Activated CD4-positive, alpha-beta T cell treated with anti-CD3 and anti-CD28 coated beads, Interleukin-2, amount 10 ng/mL, durations not matched to agents 7 days and 5 days (primary cell): ENCODE results near the gene APMAP. TPM values are rescaled to one million over a fixed set of nuclear protein-coding genes. Genes with fewer than 3 reads are reported as not detected.

ENCODE experiments used
- CTCF ChIA-PET: fragments of 350-600 bp; sonication (Branson Sonifier 250); formaldehyde crosslinking; loops from one replicate; lab custom pipeline; 2021; ENCODE audit warnings: antibody characterized with exemption; lab: Charles Lee
- POLR2A ChIA-PET: fragments of 350-600 bp; sonication (Branson Sonifier 250); formaldehyde crosslinking; loops from one replicate; lab custom pipeline; 2021; ENCODE audit warnings: antibody characterized with exemption; lab: Charles Lee
- DNase-seq: peaks from one replicate; pipeline ENCODE4 v3.0.0-alpha.2; 2020
- H3K27ac Mint-ChIP-seq: one replicate; pipeline ENCODE4 v1.8.0; 2021; ENCODE audit warnings: mild to moderate bottlenecking, moderate library complexity, mixed read lengths
- H3K27me3 Mint-ChIP-seq: one replicate; pipeline ENCODE4 v1.8.0; 2021; ENCODE audit warnings: mixed read lengths
- H3K36me3 Mint-ChIP-seq: one replicate; pipeline ENCODE4 v1.8.0; 2021; ENCODE audit warnings: low read depth, mixed read lengths
- H3K4me1 Mint-ChIP-seq: one replicate; pipeline ENCODE4 v1.8.0; 2021; ENCODE audit warnings: mixed read lengths
- H3K4me3 Mint-ChIP-seq: one replicate; pipeline ENCODE4 v1.8.0; 2021; ENCODE audit warnings: mild to moderate bottlenecking, moderate library complexity, mixed read lengths
- H3K9me3 Mint-ChIP-seq: one replicate; pipeline ENCODE4 v1.8.0; 2021; ENCODE audit warnings: mixed read lengths
- total RNA-seq, 2 experiments: library from RNA; stranded (reverse); gene quantifications; one replicate each; pipeline ENCODE4 v1.2.3, GENCODE V29; 2021

APMAP gene
- total RNA-seq, 2 experiments from 2014 or later, result 38.7 to 41.3 TPM

DNA sequence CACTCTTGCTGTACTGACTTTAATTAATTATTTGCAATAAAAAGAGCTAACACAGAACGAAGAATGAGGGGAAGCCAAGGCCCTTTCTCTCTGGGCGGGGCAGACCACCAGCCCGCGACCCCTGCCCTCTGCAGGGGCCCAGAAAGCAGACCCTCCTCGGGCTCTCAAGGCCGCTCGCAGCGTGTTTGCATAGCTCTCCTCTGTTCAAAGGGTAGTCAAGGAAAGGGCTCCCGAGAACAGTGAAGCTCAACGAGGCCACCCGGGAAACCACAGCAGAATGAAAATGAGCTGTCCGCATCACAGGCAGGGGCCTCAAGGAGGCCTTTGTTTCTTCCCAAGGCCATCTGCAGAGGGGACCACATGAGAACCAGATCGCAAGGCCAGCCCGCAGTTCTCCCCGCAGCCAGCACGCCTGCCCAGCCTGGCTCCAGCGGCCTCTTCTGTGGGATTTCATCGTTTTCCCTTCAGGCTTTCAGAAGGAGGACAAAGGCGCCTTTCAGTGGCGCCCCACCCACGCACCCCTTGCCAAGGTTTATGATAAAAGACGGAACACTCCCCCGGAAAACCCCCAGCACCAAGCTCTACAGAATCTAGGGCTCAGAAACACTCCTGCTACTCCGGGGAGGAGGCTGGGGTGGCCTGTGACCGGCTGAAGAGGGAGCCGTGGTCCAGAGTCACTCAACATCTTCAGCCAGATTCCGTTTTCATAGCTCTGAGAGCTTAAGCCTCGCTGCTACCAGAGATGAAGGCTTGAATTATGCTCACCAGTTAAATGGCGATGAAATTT lies 40.1 kb upstream of the APMAP start:
- ChIA-PET CTCF (interaction anchor here (1.1 to 1.3 kb wide), 3 partner anchors 18 to 102 kb away, joined by 3 to 4 read pairs (median 3); no protein-coding TSS in a partner anchor), POLR2A (interaction anchor here (1.1 kb wide), 1 partner anchor 23 kb away, joined by 4 read pairs; no protein-coding TSS in a partner anchor)
- Mint-ChIP-seq H3K36me3 (peaks cover 8% of the 10 kb centered on the region), H3K4me3 (no peak overlapping the region), H3K27me3 (no peaks in the 10 kb centered on the region), H3K27ac (no peak overlapping the region), H3K4me1 (peaks cover 27% of the 10 kb centered on the region), H3K9me3 (no peaks in the 10 kb centered on the region)
- no peak for DNase-seq

DNA sequence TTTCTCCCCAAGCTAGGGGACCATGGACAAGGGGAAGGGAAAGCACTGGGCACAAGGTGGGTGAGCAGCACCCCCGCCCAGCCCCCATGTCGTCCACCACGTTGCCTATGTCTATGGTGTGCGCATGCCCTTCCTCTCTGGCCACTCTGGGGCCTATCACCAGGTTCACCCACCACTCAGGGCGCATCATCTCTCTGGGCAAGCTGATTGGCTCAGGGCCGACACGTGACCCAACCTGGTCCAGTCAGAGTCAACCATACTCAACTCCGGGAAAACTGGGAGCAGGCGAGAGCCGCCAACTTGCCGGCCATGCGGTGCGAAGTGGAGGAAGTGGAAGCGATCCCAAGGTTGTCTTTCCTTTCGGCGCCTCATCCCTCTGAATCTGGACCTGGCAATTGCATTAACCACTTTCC lies 39.5 kb upstream of the APMAP start:
- H3K27ac Mint-ChIP-seq, result no peak overlapping the region
- ChIA-PET CTCF (interaction anchor here (1.2 kb wide), 1 partner anchor 101 kb away, joined by 3 read pairs; no protein-coding TSS in a partner anchor), POLR2A (interaction anchor here (1.1 kb wide), 1 partner anchor 23 kb away, joined by 4 read pairs; no protein-coding TSS in a partner anchor)
- H3K9me3 Mint-ChIP-seq, result no peaks in the 10 kb centered on the region
- H3K36me3 Mint-ChIP-seq, result peaks cover 13% of the 10 kb centered on the region
- H3K4me1 Mint-ChIP-seq, result peaks cover 21% of the 10 kb centered on the region
- no peak for DNase-seq
- H3K27me3 Mint-ChIP-seq, result no peaks in the 10 kb centered on the region
- H3K4me3 Mint-ChIP-seq, result no peak overlapping the region

DNA sequence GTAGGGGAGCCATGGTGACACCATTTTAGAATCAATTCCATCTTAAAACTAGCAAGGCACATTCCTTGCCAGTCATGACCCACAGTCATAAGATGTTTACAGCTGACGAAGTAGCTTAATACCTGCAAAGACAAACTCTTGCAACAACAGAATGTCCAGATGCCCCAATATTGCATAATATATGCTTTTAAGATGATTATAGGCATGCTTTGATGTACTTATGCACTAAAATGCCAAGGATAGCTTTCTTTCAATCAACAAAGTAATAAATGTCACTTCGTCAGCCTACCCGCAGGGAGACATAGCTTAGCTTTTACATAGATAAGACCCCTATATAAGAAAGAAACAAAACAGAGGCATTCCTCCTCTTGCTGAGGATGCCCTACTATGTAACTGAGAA lies 38.7 kb upstream of the APMAP start:
- H3K4me1 Mint-ChIP-seq, result peaks cover 12% of the 10 kb centered on the region

GRCh38 chr20:25030649-25031207 lies 38.2 kb upstream of the APMAP start:
- H3K27ac Mint-ChIP-seq, result no peak overlapping the region
- H3K9me3 Mint-ChIP-seq, result no peaks in the 10 kb centered on the region
- H3K4me1 Mint-ChIP-seq, result peaks cover 7% of the 10 kb centered on the region
- ChIA-PET POLR2A (no interaction called here), CTCF (no interaction called here)
- no peaks in the 10 kb centered on the region for H3K27me3 Mint-ChIP-seq
- no peak for DNase-seq
- no peak overlapping the region for H3K4me3 Mint-ChIP-seq
- H3K36me3 Mint-ChIP-seq, result peaks cover 13% of the 10 kb centered on the region

More for the DNA sequence above, 38.7 kb upstream of the APMAP start:
- Mint-ChIP-seq H3K4me3 (no peak overlapping the region), H3K36me3 (peaks cover 13% of the 10 kb centered on the region), H3K9me3 (no peaks in the 10 kb centered on the region), H3K27me3 (no peaks in the 10 kb centered on the region), H3K27ac (no peak overlapping the region)
- DNase-seq, result no peak
- POLR2A ChIA-PET, result no interaction called here
- CTCF ChIA-PET, result interaction anchor here (1.2 kb wide), 1 partner anchor 100 kb away, joined by 3 read pairs; no protein-coding TSS in a partner anchor

DNA sequence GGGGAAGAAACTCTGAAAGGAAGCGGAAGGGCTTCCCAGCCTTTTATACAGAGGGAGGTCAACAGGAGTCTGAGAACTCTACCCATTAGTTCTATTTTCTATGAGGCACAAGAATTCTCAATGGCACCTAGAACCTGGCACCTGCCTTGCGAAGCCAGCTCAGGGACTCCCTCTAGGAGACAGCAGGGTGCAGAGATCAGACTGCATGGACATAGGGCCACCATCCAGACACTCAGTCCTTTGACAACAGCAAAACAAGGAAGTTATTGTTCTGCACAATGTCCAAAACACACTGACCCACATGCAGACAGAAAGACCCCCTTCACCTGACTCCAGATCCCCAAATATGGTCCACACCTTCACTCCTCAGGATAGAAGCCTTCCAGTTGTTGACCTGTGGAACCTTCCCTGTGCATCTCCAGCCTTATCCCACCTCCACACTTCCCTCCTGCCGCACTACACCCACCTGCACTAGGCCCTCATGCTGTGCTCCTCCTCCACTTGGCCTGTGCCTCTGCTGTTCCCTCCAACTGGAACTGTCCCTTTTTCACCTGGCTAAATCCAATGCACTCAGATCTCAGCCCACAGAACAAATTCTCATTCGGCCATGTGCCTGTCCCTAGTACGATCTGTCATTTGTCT lies 37.6 kb upstream of the APMAP start:
- H3K27ac Mint-ChIP-seq, result no peak overlapping the region
- H3K4me1 Mint-ChIP-seq, result peaks cover 1% of the 10 kb centered on the region
- ChIA-PET CTCF (no interaction called here), POLR2A (no interaction called here)
- H3K4me3 Mint-ChIP-seq, result no peak overlapping the region
- peaks cover 13% of the 10 kb centered on the region for H3K36me3 Mint-ChIP-seq
- no peaks in the 10 kb centered on the region for H3K9me3 Mint-ChIP-seq
- H3K27me3 Mint-ChIP-seq, result no peaks in the 10 kb centered on the region
- DNase-seq, result no peak

- no peaks in the 10 kb centered on the region for H3K9me3 Mint-ChIP-seq
- no peaks in the 10 kb centered on the region for H3K4me1 Mint-ChIP-seq
- no peak for DNase-seq
- H3K4me3 Mint-ChIP-seq, result no peak overlapping the region
- CTCF ChIA-PET, result no interaction called here
- POLR2A ChIA-PET, result no interaction called here
- H3K36me3 Mint-ChIP-seq, result peaks cover 13% of the 10 kb centered on the region
- no peak overlapping the region for H3K27ac Mint-ChIP-seq
- no peaks in the 10 kb centered on the region for H3K27me3 Mint-ChIP-seq
These were observed 33.5 kb upstream of the APMAP start for GRCh38 chr20:25025986-25026605.

- ChIA-PET CTCF (interaction anchor here (1.6 kb wide), 1 partner anchor 19 kb away, joined by 3 read pairs; no protein-coding TSS in a partner anchor), POLR2A (no interaction called here)
- no peaks in the 10 kb centered on the region for H3K9me3 Mint-ChIP-seq
- no peak for DNase-seq
- H3K27me3 Mint-ChIP-seq, result no peaks in the 10 kb centered on the region
- no peak overlapping the region for H3K4me3 Mint-ChIP-seq
- H3K4me1 Mint-ChIP-seq, result no peaks in the 10 kb centered on the region
- peaks cover 10% of the 10 kb centered on the region for H3K36me3 Mint-ChIP-seq
- H3K27ac Mint-ChIP-seq, result no peak overlapping the region
These were observed 32.7 kb upstream of the APMAP start for GRCh38 chr20:25025091-25025861.

DNA sequence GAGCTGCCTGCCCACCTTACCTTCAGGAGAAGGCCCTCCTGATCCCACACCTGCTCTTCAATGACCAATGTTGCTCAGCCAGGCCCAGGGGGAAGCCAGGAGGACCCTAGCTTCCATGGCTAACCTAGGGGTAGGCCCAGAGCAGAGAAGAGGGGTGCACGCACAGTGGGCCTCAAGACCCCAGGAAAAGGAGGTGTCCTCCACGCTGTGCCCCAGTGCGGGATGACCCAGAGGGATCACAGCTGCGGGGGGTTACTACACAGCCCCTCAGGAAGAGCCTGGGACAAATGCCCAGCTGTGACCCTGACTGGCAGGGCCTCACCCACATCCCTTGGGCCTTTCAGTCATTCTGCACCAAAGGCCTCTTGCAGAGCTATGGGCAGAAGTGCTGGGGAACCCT lies 31.6 kb upstream of the APMAP start:
- CTCF ChIA-PET, result interaction anchor here (1.6 to 2.6 kb wide), 2 partner anchors 14 to 18 kb away, joined by 3 to 16 read pairs; no protein-coding TSS in a partner anchor
- H3K9me3 Mint-ChIP-seq, result no peaks in the 10 kb centered on the region
- no peaks in the 10 kb centered on the region for H3K4me1 Mint-ChIP-seq
- H3K27ac Mint-ChIP-seq, result no peak overlapping the region
- H3K27me3 Mint-ChIP-seq, result no peaks in the 10 kb centered on the region
- no peak overlapping the region for H3K4me3 Mint-ChIP-seq
- peaks cover 8% of the 10 kb centered on the region for H3K36me3 Mint-ChIP-seq
- DNase-seq, result no peak
- POLR2A ChIA-PET, result no interaction called here

DNA sequence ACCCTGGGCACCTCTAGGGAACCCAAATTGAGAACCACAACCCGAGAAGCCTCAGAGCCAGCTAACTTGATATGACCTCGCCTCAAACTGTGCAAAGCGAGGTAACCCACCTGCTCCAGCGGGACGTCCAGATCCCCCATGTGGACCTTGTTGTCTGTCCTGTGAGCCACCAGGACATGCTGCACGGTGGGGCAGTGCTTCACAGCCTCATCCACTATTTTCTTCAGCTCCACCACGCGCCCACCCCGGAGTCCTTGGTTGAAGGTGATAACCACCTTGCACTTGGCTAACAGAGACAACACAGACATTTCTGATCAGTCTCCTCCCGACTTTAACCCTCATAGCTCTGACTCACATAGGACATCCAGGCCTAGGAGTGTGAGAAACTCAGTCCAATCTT lies 30.8 kb upstream of the APMAP start:
- Mint-ChIP-seq H3K27me3 (no peaks in the 10 kb centered on the region), H3K36me3 (peaks cover 4% of the 10 kb centered on the region), H3K4me3 (no peak overlapping the region), H3K9me3 (no peaks in the 10 kb centered on the region), H3K27ac (no peak overlapping the region), H3K4me1 (no peaks in the 10 kb centered on the region)
- no peak for DNase-seq
- POLR2A ChIA-PET, result no interaction called here
- CTCF ChIA-PET, result interaction anchor here (0.6 to 2.6 kb wide), 2 partner anchors 13 to 427 kb away, joined by 3 to 16 read pairs; no protein-coding TSS in a partner anchor

- no peaks in the 10 kb centered on the region for H3K9me3 Mint-ChIP-seq
- no peak overlapping the region for H3K27ac Mint-ChIP-seq
- no peaks in the 10 kb centered on the region for H3K27me3 Mint-ChIP-seq
- ChIA-PET POLR2A (no interaction called here), CTCF (interaction anchor here (2.6 kb wide), 1 partner anchor 12 kb away, joined by 16 read pairs; no protein-coding TSS in a partner anchor)
- no peaks in the 10 kb centered on the region for H3K4me1 Mint-ChIP-seq
- H3K36me3 Mint-ChIP-seq, result peaks cover 4% of the 10 kb centered on the region
- H3K4me3 Mint-ChIP-seq, result no peak overlapping the region
- no peak for DNase-seq
These were observed 30.1 kb upstream of the APMAP start for GRCh38 chr20:25022680-25023079.

- no peak overlapping the region for H3K4me3 Mint-ChIP-seq
- H3K36me3 Mint-ChIP-seq, result no peaks in the 10 kb centered on the region
- no peaks in the 10 kb centered on the region for H3K4me1 Mint-ChIP-seq
- no peak for DNase-seq
- POLR2A ChIA-PET, result no interaction called here
- H3K9me3 Mint-ChIP-seq, result no peaks in the 10 kb centered on the region
- no peak overlapping the region for H3K27ac Mint-ChIP-seq
- CTCF ChIA-PET, result no interaction called here
- no peaks in the 10 kb centered on the region for H3K27me3 Mint-ChIP-seq
These were observed 28.8 kb upstream of the APMAP start for GRCh38 chr20:25021336-25021735.

DNA sequence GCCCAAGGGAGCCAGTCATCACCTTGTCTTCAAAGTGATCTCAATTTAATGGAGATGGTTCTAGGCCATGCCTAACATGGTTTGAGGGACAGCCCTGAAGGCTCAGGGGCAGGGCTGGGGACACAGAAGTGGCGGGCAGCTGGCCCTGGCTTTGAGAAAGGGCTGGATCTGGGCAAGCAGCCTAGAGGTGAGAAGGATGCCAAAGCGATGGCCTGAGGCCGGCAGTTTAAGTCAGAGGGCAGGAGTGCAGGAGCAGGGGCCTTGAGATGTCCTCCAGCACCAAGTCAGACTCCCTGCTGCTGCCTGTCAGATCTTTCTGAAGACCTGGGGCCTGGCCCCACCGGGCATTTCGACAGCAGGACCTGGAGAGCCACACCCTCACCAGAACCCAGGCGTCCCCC lies 28.4 kb upstream of the APMAP start:
- POLR2A ChIA-PET, result interaction anchor here (0.5 kb wide), 1 partner anchor 135 kb away, joined by 5 read pairs; no protein-coding TSS in a partner anchor
- CTCF ChIA-PET, result no interaction called here
- no peak overlapping the region for H3K4me3 Mint-ChIP-seq
- H3K36me3 Mint-ChIP-seq, result no peaks in the 10 kb centered on the region
- H3K27ac Mint-ChIP-seq, result no peak overlapping the region
- no peaks in the 10 kb centered on the region for H3K27me3 Mint-ChIP-seq
- no peaks in the 10 kb centered on the region for H3K4me1 Mint-ChIP-seq
- no peak for DNase-seq
- H3K9me3 Mint-ChIP-seq, result no peaks in the 10 kb centered on the region
